WERI-Rb-1 (cell line): ENCODE data around the gene CA9.

Experiments
- DNase-seq: peaks from one replicate; pipeline ENCODE4 v3.0.0-alpha.2; 2020
- H3K27ac ChIP-seq: fragments of 250-450 bp; sonication (Bioruptor Pico); 2 replicates; pipeline ENCODE4 v1.5.1; 2020; ENCODE audit warnings: mild to moderate bottlenecking, moderate library complexity
- H3K27me3 ChIP-seq: fragments of 250-450 bp; sonication (Bioruptor Pico); 2 replicates; pipeline ENCODE4 v1.5.1; 2021; ENCODE audit warnings: mild to moderate bottlenecking, low read depth, moderate library complexity; ENCODE audit not compliant: insufficient read depth, severe bottlenecking
- H3K36me3 ChIP-seq: fragments of 250-450 bp; sonication (Bioruptor Pico); 2 replicates; pipeline ENCODE4 v1.5.1; 2020; ENCODE audit warnings: mild to moderate bottlenecking, moderate library complexity
- H3K4me3 ChIP-seq: 2 replicates; pipeline ENCODE4 v1.5.1; 2011; ENCODE audit warnings: low read depth, mild to moderate bottlenecking, control low read depth, low read length
- H3K9me3 ChIP-seq: fragments of 250-450 bp; sonication (Bioruptor Pico); 2 replicates; pipeline ENCODE4 v1.5.1; 2021; ENCODE audit warnings: mild to moderate bottlenecking, moderate library complexity; ENCODE audit not compliant: severe bottlenecking
- TF ChIP-seq, protein P1 (sequence below): IDR thresholded peaks from 2 replicates; pipeline ENCODE4 v1.5.1; 2011; ENCODE audit warnings: low read depth, mild to moderate bottlenecking, control low read depth, inconsistent platforms, low read length

The CA9 gene

DNA sequence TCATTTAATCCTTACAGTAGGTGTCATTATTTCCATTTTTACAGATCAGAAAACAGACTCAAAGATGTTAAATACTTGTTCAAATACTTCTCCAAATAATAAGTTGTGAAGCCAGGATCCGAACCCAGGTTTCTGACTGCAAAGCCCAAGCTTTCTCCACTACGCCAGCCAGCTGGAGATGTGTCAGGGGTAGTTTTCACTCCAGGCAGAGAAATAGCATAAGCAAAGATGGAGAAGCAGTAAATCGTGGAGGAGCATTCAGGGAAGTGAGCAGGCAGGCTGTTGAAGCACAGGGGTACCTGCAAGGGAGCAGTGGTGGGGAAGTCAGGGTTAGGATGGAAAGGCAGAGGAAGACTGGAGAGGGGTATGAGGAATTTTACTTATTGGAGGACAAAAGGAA lies 55.4 kb downstream of the CA9 start:
- no peak for DNase-seq
- Histone ChIP-seq H3K9me3 (no peaks in the 10 kb centered on the region), H3K27ac (no peak overlapping the region), H3K36me3 (peaks cover 23% of the 10 kb centered on the region), H3K4me3 (no peak overlapping the region), H3K27me3 (no peaks in the 10 kb centered on the region)
- TF ChIP-seq, protein P1, sequence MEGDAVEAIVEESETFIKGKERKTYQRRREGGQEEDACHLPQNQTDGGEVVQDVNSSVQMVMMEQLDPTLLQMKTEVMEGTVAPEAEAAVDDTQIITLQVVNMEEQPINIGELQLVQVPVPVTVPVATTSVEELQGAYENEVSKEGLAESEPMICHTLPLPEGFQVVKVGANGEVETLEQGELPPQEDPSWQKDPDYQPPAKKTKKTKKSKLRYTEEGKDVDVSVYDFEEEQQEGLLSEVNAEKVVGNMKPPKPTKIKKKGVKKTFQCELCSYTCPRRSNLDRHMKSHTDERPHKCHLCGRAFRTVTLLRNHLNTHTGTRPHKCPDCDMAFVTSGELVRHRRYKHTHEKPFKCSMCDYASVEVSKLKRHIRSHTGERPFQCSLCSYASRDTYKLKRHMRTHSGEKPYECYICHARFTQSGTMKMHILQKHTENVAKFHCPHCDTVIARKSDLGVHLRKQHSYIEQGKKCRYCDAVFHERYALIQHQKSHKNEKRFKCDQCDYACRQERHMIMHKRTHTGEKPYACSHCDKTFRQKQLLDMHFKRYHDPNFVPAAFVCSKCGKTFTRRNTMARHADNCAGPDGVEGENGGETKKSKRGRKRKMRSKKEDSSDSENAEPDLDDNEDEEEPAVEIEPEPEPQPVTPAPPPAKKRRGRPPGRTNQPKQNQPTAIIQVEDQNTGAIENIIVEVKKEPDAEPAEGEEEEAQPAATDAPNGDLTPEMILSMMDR, result no peak

DNA sequence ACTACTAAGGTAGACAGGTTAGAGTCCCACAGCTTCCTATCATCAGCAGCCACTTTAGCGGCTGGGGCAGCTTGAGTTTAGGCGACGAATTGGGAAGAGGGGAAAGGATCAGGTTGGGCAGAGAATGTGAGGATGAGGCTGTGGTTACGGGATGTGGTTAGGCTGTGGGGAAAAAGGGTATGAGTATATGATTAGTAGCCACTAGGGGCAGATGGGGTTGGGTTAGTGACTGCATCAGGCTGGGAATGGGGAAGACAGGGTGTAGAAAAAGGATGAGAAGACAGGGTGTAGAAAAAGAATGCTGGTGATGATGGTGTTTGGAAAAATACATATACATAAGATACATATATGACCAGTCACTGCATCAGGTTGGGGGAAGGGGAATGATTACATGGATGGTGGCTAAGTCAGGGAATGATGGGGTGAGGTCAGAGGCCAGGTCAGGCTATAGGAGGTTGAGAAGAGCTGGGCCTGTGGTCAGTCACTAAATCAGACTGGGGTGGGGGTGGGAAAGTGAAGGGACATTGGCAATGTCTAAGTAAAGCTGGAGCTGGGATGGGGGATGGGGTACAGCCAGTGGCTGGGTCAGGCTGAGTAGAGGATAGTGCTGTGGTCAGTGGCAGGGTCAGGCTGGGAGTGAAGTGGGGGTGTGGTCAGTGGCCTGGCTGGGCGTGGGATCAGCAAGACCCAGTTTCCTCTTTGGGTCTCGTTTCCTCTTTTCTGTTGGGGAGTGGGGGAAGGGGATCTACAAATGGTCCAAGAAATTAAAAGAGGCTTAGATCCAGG lies 56.2 kb downstream of the CA9 start:
- H3K36me3 ChIP-seq, result peaks cover 23% of the 10 kb centered on the region
- no peaks in the 10 kb centered on the region for H3K27me3 ChIP-seq
- TF ChIP-seq, protein P1, result peak; percentile 50
- DNase-seq, result peak; percentile 20
- H3K27ac ChIP-seq, result no peak overlapping the region
- H3K9me3 ChIP-seq, result no peaks in the 10 kb centered on the region
- H3K4me3 ChIP-seq, result no peak overlapping the region

DNA sequence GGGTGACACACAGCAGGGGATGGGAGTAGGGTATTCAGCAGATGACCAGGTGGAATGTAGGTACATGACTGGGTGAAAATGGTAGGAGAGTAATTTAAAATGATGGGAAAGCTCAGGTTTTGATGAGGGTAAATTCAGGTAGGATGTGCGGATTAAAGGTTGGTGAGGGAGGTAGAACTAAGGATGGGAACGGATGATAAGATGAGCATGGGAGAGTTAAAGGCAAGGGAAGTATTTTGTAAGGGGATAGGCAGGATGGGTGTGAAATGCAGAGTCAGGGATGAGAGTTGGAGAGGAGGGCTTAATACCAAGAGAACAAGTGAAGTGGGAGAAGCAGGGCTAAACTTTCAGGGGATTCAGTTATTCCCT lies 56.7 kb downstream of the CA9 start:
- no peak for DNase-seq
- H3K4me3 ChIP-seq, result no peak overlapping the region
- H3K27ac ChIP-seq, result no peak overlapping the region
- no peaks in the 10 kb centered on the region for H3K27me3 ChIP-seq
- peaks cover 24% of the 10 kb centered on the region for H3K36me3 ChIP-seq
- H3K9me3 ChIP-seq, result no peaks in the 10 kb centered on the region
- TF ChIP-seq, protein P1, result no peak
